Measurements from ENCODE around the gene LDLRAD1. TPM values are rescaled to one million over a fixed set of nuclear protein-coding genes. Genes with fewer than 3 reads are reported as not detected.
A peak's percentile ranks its signal among the peaks of the same experiment; 100 is the strongest.
"Not testable (repeated sequence)": the region's sequence is repeated elsewhere in the genome, so short reads cannot be mapped to it uniquely, and the experiment has no call there.

LDLRAD1 gene
- total and polyA plus RNA-seq, 5 donors: not detected

GRCh38 chr1:54046671-54047383 is 28.8 kb upstream of the LDLRAD1 start:
- 65% methylated on average over 7 of the region's 7 CpGs for WGBS
- intact Hi-C loops (cut with DNase I): no loop called here

DNA sequence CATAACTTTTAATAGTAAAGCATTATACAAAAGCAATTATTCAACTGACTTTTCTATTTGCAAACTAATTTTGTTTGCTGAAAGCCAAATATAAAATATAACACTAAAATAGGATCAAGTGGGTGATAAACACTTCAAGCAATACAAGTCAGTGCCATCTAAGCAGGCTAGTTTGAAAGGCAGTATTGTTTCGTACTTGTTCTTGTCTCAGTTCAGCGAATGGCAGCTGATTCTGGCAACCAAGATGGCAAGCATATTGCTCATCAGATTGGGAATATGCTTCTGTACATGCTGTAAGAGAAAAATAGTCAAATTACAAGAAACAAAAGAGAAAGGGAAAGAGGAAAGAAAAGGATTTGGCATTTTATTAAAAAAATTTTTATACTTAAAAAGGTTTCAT is 27.5 kb upstream of the LDLRAD1 start:
- H3K4me3 ChIP-seq (ENCODE audit: low read length): no peak overlapping the region
- no peak overlapping the region for H3K27ac ChIP-seq (ENCODE audit: low read length)
- ATAC-seq (no peak), DNase-seq (no peak)
- intact Hi-C loops (cut with DNase I): no loop called here
- H3K4me1 ChIP-seq (ENCODE audit: control insufficient read depth, insufficient read depth, low read length): peaks cover 2% of the 10 kb centered on the region
- no peaks in the 10 kb centered on the region for H3K27me3 ChIP-seq (ENCODE audit: control insufficient read depth, insufficient read depth)
- no peaks in the 10 kb centered on the region for H3K9me3 ChIP-seq (ENCODE audit: control insufficient read depth, low read length)
- WGBS: 59% methylated on average over 2 of the region's 2 CpGs

More at GRCh38 chr1:54046671-54047383, 28.8 kb upstream of the LDLRAD1 start:
- Histone ChIP-seq H3K27me3 (ENCODE audit: control insufficient read depth, insufficient read depth) (no peaks in the 10 kb centered on the region), H3K4me1 (ENCODE audit: control insufficient read depth, insufficient read depth, low read length) (peaks cover 2% of the 10 kb centered on the region), H3K27ac (ENCODE audit: low read length) (no peak overlapping the region), H3K9me3 (ENCODE audit: control insufficient read depth, low read length) (no peaks in the 10 kb centered on the region), H3K4me3 (ENCODE audit: low read length) (no peak overlapping the region)
- ATAC-seq: no peak
- no peak for DNase-seq

DNA sequence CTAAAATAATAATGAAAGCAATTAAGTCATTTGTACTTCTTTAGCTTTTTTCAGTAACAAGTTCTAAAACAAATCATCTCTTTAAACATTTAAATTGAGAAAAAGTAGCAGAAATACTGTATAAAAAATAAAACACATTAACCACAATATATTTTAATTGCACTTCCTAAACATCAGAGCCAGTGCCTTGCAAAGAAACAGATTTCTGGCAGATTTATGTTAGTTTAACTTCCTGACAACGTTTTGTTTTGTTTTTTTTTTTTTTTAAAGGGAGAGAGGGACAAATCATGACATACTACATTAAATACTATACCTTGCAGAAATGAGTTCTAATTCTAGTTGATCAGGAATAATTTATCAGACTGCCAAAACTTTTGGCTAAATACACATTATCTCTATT is 23.8 kb upstream of the LDLRAD1 start:
- H3K27me3 ChIP-seq (ENCODE audit: control insufficient read depth, insufficient read depth): no peaks in the 10 kb centered on the region
- H3K9me3 ChIP-seq (ENCODE audit: control insufficient read depth, low read length): no peaks in the 10 kb centered on the region
- H3K27ac ChIP-seq (ENCODE audit: low read length): no peak overlapping the region
- no peak for DNase-seq
- intact Hi-C loops (cut with DNase I): no loop called here
- H3K4me3 ChIP-seq (ENCODE audit: low read length): no peak overlapping the region
- no peak for ATAC-seq
- H3K4me1 ChIP-seq (ENCODE audit: control insufficient read depth, insufficient read depth, low read length): no peaks in the 10 kb centered on the region
- WGBS: 7% methylated on average over 1 of the region's 1 CpG

GRCh38 chr1:54037476-54037875 is 19.5 kb upstream of the LDLRAD1 start:
- DNase-seq (no peak), ATAC-seq (no peak)
- H3K4me3 ChIP-seq (ENCODE audit: low read length): no peak overlapping the region
- no peaks in the 10 kb centered on the region for H3K27me3 ChIP-seq (ENCODE audit: control insufficient read depth, insufficient read depth)
- no peaks in the 10 kb centered on the region for H3K4me1 ChIP-seq (ENCODE audit: control insufficient read depth, insufficient read depth, low read length)
- no peaks in the 10 kb centered on the region for H3K9me3 ChIP-seq (ENCODE audit: control insufficient read depth, low read length)
- H3K27ac ChIP-seq (ENCODE audit: low read length): no peak overlapping the region
- intact Hi-C loops (cut with DNase I): no loop called here

DNA sequence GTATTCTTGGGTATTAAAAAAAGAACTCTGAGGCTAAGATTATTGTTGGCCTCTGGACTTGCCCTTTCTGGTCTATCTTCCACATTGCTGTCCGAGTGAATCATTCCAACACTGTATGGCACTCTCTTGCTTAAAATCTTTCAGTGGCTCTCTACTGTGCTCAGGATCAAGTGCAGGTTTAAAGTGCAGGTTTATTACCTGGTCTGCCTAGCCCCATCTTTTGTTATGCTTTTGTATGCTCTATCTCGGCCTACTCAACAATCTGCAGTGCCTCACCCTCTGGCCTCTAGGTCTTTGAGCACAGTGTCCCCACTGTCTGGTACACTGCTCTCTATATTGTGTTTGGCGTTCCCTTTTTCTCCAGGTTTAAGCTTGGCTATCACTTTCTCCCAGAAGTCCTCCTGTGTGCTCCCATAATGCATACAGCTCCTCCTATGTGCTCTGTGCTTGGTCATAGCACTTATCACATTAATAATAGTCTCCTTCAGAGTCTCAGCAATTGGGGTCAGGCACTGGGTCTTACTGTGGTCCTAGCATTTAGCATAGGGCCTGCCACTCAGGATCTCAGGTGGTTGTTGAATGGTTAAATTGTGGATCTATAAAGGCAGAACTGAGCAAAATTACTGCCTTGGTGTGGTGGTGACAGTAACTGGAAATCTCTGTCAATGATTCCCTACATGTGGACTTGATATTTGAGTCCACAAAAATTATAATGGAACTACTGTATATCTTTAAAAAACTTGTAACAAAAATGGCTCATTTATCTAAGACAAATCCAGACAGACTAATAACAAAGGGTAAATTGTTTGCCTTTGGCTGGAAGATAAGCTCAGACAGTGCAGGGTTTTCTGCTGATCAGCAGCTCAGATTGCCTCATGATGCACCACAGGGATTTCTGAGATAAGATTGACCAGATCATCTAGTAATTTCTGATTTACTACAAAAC is 10.6 kb upstream of the LDLRAD1 start:
- no peak for DNase-seq
- peaks cover 9% of the 10 kb centered on the region for H3K4me1 ChIP-seq (ENCODE audit: control insufficient read depth, insufficient read depth, low read length)
- no peak overlapping the region for H3K4me3 ChIP-seq (ENCODE audit: low read length)
- no peaks in the 10 kb centered on the region for H3K9me3 ChIP-seq (ENCODE audit: control insufficient read depth, low read length)
- WGBS: 74% methylated on average over 3 of the region's 3 CpGs
- H3K27ac ChIP-seq (ENCODE audit: low read length): no peak overlapping the region
- ATAC-seq: peak; percentile 16 to 25
- intact Hi-C loops (cut with DNase I): no loop called here
- no peaks in the 10 kb centered on the region for H3K27me3 ChIP-seq (ENCODE audit: control insufficient read depth, insufficient read depth)

GRCh38 chr1:54027848-54028247 is 9.9 kb upstream of the LDLRAD1 start:
- DNase-seq: peak in 1 of 3 donors; percentile 46

DNA sequence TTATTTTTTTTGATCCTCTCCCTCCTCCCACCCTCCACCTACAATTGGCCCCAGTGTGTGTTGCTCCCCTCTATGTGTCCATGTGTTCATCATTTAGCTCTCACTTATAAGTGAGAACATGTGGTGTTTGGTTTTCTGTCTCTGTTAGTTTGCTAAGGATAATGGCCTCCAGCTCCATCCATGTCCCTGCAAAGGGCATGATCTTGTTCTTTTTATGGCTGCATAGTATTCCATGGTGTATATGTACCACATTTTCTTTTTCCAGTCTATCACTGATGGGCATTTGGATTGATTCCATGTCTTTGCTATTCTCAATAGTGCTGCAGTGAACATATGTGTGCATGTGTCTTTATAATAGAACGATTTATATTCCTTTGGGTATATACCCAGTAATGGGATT is 6.8 kb upstream of the LDLRAD1 start:
- DNase-seq; H3K27ac ChIP-seq (ENCODE audit: low read length); intact Hi-C loops (cut with DNase I); H3K27me3 ChIP-seq (ENCODE audit: control insufficient read depth, insufficient read depth); H3K4me3 ChIP-seq (ENCODE audit: low read length); H3K4me1 ChIP-seq (ENCODE audit: control insufficient read depth, insufficient read depth, low read length); ATAC-seq; H3K9me3 ChIP-seq (ENCODE audit: control insufficient read depth, low read length): not testable (repeated sequence)
- WGBS: 92% methylated on average over 1 of the region's 1 CpG

More at GRCh38 chr1:54027848-54028247, 9.9 kb upstream of the LDLRAD1 start:
- Histone ChIP-seq H3K27ac (ENCODE audit: low read length) (no peak overlapping the region), H3K4me1 (ENCODE audit: control insufficient read depth, insufficient read depth, low read length) (peaks cover 9% of the 10 kb centered on the region), H3K27me3 (ENCODE audit: control insufficient read depth, insufficient read depth) (no peaks in the 10 kb centered on the region), H3K9me3 (ENCODE audit: control insufficient read depth, low read length) (no peaks in the 10 kb centered on the region), H3K4me3 (ENCODE audit: low read length) (no peak overlapping the region)
- intact Hi-C loops (cut with DNase I): no loop called here
- peak; percentile 39 to 59 for ATAC-seq
- 66% methylated on average over 5 of the region's 5 CpGs for WGBS

DNA sequence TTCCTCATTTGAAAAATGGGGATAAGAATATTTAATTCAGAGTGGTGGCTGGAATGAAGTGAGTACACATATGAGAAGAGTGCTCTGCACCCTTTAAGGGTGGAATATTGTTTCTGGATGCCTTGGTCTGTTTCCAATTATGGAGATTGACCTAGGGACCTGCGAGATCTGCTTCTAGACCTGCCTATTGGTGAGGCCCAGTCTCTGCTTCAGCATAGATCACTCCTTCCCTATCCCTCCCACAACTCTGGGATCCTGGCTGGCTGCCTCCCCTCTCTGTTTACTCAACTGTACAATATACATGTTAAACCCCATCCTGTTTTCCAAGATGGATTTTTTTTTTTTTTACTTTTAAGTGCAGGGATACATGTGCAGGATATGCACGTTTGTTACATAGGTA is 6.4 kb upstream of the LDLRAD1 start:
- H3K9me3 ChIP-seq (ENCODE audit: control insufficient read depth, low read length): no peaks in the 10 kb centered on the region
- DNase-seq (no peak), ATAC-seq (no peak)
- H3K4me3 ChIP-seq (ENCODE audit: low read length): no peak overlapping the region
- WGBS: 76% methylated on average over 2 of the region's 2 CpGs
- no peak overlapping the region for H3K27ac ChIP-seq (ENCODE audit: low read length)
- intact Hi-C loops (cut with DNase I): no loop called here
- peaks cover 9% of the 10 kb centered on the region for H3K4me1 ChIP-seq (ENCODE audit: control insufficient read depth, insufficient read depth, low read length)
- no peaks in the 10 kb centered on the region for H3K27me3 ChIP-seq (ENCODE audit: control insufficient read depth, insufficient read depth)

DNA sequence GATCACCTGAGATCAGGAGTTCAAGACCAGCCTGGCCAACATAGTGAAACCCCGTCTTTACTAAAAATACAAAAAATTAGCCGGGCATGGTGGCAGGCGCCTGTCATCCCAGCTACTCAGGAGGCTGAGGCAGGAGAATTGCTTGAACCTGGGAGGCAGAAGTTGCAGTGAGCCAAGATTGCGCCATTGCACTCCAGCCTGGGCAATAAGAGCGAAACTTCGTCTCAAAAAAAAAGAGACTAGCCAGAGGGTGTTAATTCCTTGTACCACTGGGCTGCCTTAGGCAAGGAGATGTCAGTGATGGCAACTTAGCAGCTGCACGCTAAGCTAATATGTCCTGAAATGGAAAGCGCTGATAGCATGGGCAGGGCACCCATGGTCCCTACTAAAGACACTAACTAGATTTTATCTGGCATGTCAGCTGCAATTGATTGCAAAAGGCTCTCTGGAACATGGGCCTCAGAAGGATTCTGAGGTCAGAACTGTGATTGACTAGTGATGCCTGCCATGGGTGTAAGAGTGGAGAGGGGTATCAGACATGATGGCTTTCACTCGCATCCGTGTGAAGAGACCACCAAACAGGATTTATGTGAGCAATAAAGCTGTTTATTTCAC is 1.7 kb upstream of the LDLRAD1 start:
- H3K4me3 ChIP-seq (ENCODE audit: low read length); H3K27ac ChIP-seq (ENCODE audit: low read length); ATAC-seq; H3K4me1 ChIP-seq (ENCODE audit: control insufficient read depth, insufficient read depth, low read length); H3K9me3 ChIP-seq (ENCODE audit: control insufficient read depth, low read length); H3K27me3 ChIP-seq (ENCODE audit: control insufficient read depth, insufficient read depth); DNase-seq; intact Hi-C loops (cut with DNase I): not testable (repeated sequence)
- WGBS: 88% methylated on average over 10 of the region's 10 CpGs

- WGBS: 69% methylated on average over 5 of the region's 5 CpGs
- intact Hi-C loops (cut with DNase I): no loop called here
- DNase-seq: no peak
These were observed 649 bp upstream of the LDLRAD1 start for GRCh38 chr1:54018635-54019034.

More at GRCh38 chr1:54018635-54019034, 649 bp upstream of the LDLRAD1 start:
- Histone ChIP-seq H3K27ac (ENCODE audit: low read length) (no peak overlapping the region), H3K4me3 (ENCODE audit: low read length) (no peak overlapping the region), H3K27me3 (ENCODE audit: control insufficient read depth, insufficient read depth) (no peaks in the 10 kb centered on the region), H3K9me3 (ENCODE audit: control insufficient read depth, low read length) (no peaks in the 10 kb centered on the region), H3K4me1 (ENCODE audit: control insufficient read depth, insufficient read depth, low read length) (no peaks in the 10 kb centered on the region)
- no peak for ATAC-seq

Data from right cardiac atrium (tissue), 5 donors.